DOHH2 (cell line): ENCODE results near the gene PDZRN3.
"Not testable (repeated sequence)": the region's sequence is repeated elsewhere in the genome, so short reads cannot be mapped to it uniquely, and the experiment has no call there.

Source experiments
- H3F3A ChIP-seq: fragments of 200-600 bp; sonication (generic), shearing (Covaris generic); 2 replicates; pipeline ENCODE4 v1.6.0; 2016; ENCODE audit warnings: antibody characterized with exemption, mild to moderate bottlenecking; ENCODE audit not compliant: control insufficient read depth, insufficient read depth
- H3K27ac ChIP-seq: fragments of 200-600 bp; sonication (generic); 2 replicates; pipeline ENCODE4 v1.5.1; 2014; ENCODE audit warnings: low read depth, mild to moderate bottlenecking, low read length, moderate library complexity
- H3K27me3 ChIP-seq: fragments of 200-600 bp; sonication (generic); 2 replicates; pipeline ENCODE4 v1.6.1; 2014; ENCODE audit warnings: mild to moderate bottlenecking, low read length, mixed read lengths; ENCODE audit not compliant: control insufficient read depth
- H3K36me3 ChIP-seq: fragments of 200-600 bp; sonication (generic); 2 replicates; pipeline ENCODE4 v1.6.1; 2014; ENCODE audit warnings: mild to moderate bottlenecking, low read length, moderate library complexity, mixed read lengths; ENCODE audit not compliant: control insufficient read depth
- H3K4me1 ChIP-seq: fragments of 200-600 bp; sonication (generic); 2 replicates; pipeline ENCODE4 v1.6.1; 2014; ENCODE audit warnings: mild to moderate bottlenecking, low read length, mixed read lengths; ENCODE audit not compliant: control insufficient read depth
- H3K4me2 ChIP-seq: fragments of 200-600 bp; sonication (generic); 2 replicates; pipeline ENCODE4 v1.6.0; 2014; ENCODE audit warnings: mild to moderate bottlenecking, low read length, moderate library complexity
- H3K4me3 ChIP-seq: fragments of 200-600 bp; sonication (generic); 2 replicates; pipeline ENCODE4 v1.5.1; 2014; ENCODE audit warnings: mild to moderate bottlenecking, low read length, mixed read lengths
- H3K79me2 ChIP-seq: fragments of 200-600 bp; sonication (generic); 2 replicates; pipeline ENCODE4 v1.6.1; 2014; ENCODE audit warnings: mild to moderate bottlenecking, low read length, mixed read lengths; ENCODE audit not compliant: control insufficient read depth
- H3K9me2 ChIP-seq: fragments of 200-600 bp; sonication (generic); replicated peaks from 2 replicates; pipeline ENCODE4 v1.6.1; 2014; ENCODE audit warnings: mild to moderate bottlenecking, low read length, mixed read lengths; ENCODE audit not compliant: control insufficient read depth
- H3K9me3 ChIP-seq: fragments of 200-600 bp; sonication (generic); 2 replicates; pipeline ENCODE4 v1.6.1; 2014; ENCODE audit warnings: antibody characterized with exemption, low read length, mixed read lengths; ENCODE audit not compliant: control insufficient read depth, insufficient read depth
- H4K20me1 ChIP-seq: fragments of 200-600 bp; sonication (generic); 2 replicates; pipeline ENCODE4 v1.6.0; 2014; ENCODE audit warnings: low read depth, mild to moderate bottlenecking, antibody characterized with exemption, low read length, moderate library complexity; ENCODE audit not compliant: control insufficient read depth, insufficient read depth
- CTCF ChIP-seq: fragments of 200-600 bp; sonication (generic); IDR thresholded peaks from one replicate; pipeline ENCODE4 v1.5.1; 2014; ENCODE audit warnings: antibody characterized with exemption, mild to moderate bottlenecking, low read depth, low read length; ENCODE audit not compliant: poor library complexity, severe bottlenecking
- EZH2phosphoT487 ChIP-seq: fragments of 200-600 bp; sonication (generic); IDR thresholded peaks from 2 replicates; pipeline ENCODE4 v1.6.1; 2017; ENCODE audit warnings: borderline replicate concordance, mild to moderate bottlenecking, antibody characterized with exemption, low read length, moderate library complexity, mixed read lengths

PDZRN3 gene

GRCh38 chr3:73469331-73469730 is 155.4 kb downstream of the PDZRN3 start:
- Histone ChIP-seq H3K4me2 (no peak overlapping the region), H3K9me3 (no peaks in the 10 kb centered on the region), H3K27me3 (no peaks in the 10 kb centered on the region; the same call in 1 of the 2 replicates), H3K36me3 (no peaks in the 10 kb centered on the region), H4K20me1 (no peaks in the 10 kb centered on the region), H3K4me1 (no peaks in the 10 kb centered on the region), H3K79me2 (no peaks in the 10 kb centered on the region), H3K9me2 (no peaks in the 10 kb centered on the region), H3F3A (no peaks in the 10 kb centered on the region), H3K27ac (no peak overlapping the region), H3K4me3 (no peak overlapping the region)
- TF ChIP-seq EZH2phosphoT487 (no peak), CTCF (no peak)

GRCh38 chr3:73467211-73467610 is 157.5 kb downstream of the PDZRN3 start:
- H3K4me2 ChIP-seq = no peak overlapping the region
- no peaks in the 10 kb centered on the region for H3K4me1 ChIP-seq
- H3K79me2 ChIP-seq = no peaks in the 10 kb centered on the region
- no peaks in the 10 kb centered on the region for H3K9me3 ChIP-seq
- H3K4me3 ChIP-seq = no peak overlapping the region
- no peaks in the 10 kb centered on the region for H4K20me1 ChIP-seq
- no peaks in the 10 kb centered on the region for H3K9me2 ChIP-seq
- no peak for TF ChIP-seq EZH2phosphoT487
- TF ChIP-seq CTCF = no peak
- H3F3A ChIP-seq = no peaks in the 10 kb centered on the region
- no peaks in the 10 kb centered on the region; the same call in 1 of the 2 replicates for H3K27me3 ChIP-seq
- H3K27ac ChIP-seq = no peak overlapping the region
- H3K36me3 ChIP-seq = no peaks in the 10 kb centered on the region

DNA sequence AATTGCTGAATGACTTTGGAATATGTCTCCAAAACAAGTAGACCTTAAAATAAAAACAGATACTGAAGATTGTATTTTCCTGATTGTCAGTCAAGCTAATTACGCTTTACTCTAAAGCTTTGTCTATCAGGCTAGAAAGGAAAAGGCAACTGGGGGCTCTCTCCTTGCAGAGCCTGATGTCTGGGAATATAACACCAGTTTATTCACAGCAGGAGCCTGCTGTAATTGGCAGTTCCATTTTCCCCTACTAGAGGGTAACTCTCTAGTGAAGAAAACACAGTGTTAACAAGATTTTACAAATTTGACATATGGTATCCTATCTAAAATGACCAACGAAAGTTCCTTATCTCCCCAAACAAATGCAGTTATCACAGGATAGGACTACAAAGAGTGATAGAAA is 158.8 kb downstream of the PDZRN3 start:
- TF ChIP-seq CTCF (no peak), EZH2phosphoT487 (no peak)
- H3K27ac ChIP-seq = no peak overlapping the region
- no peaks in the 10 kb centered on the region for H4K20me1 ChIP-seq
- H3K4me1 ChIP-seq = no peaks in the 10 kb centered on the region
- H3K36me3 ChIP-seq = no peaks in the 10 kb centered on the region
- H3K27me3 ChIP-seq = no peaks in the 10 kb centered on the region; the same call in 1 of the 2 replicates
- H3K9me3 ChIP-seq = no peaks in the 10 kb centered on the region
- no peaks in the 10 kb centered on the region for H3F3A ChIP-seq
- no peak overlapping the region for H3K4me2 ChIP-seq
- no peaks in the 10 kb centered on the region for H3K9me2 ChIP-seq
- no peak overlapping the region for H3K4me3 ChIP-seq
- H3K79me2 ChIP-seq = no peaks in the 10 kb centered on the region

DNA sequence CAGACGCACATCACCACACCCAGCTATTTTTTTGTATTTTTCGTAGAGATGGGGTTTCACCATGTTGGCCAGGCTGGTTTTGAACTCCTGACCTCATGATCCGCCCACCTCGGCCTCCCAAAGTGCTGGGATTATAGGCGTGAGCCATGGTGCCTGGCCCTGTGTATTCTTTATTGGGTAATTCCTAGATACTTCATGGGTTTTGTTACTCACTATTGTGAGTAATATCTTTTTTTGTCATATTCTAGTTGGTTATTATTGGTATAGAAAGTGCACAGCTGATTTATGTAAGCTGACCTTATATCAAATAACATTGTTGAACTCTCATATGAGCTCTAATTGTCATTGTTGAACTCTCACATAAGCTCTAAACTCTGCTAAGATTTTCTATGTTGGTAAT is 160.6 kb downstream of the PDZRN3 start:
- H3K27ac ChIP-seq, H3K4me2 ChIP-seq, H3K9me3 ChIP-seq, H3K4me3 ChIP-seq, H3K9me2 ChIP-seq, H4K20me1 ChIP-seq, H3K27me3 ChIP-seq, H3K4me1 ChIP-seq, H3K79me2 ChIP-seq, H3K36me3 ChIP-seq, H3F3A ChIP-seq: not testable (repeated sequence)
